GM08714 (cell line): Measurements from ENCODE around the gene ADAMTS6.

ENCODE experiments used
- H3K4me3 ChIP-seq: fragments of 200-500 bp; sonication (Bioruptor generic); 2 replicates; pipeline ENCODE4 v1.5.1; 2014; ENCODE audit warnings: mild to moderate bottlenecking, low read length, inconsistent platforms
- ZNF274 ChIP-seq: IDR thresholded peaks from 2 replicates; pipeline ENCODE4 v1.6.1; 2012; ENCODE audit warnings: mild to moderate bottlenecking, low read depth, low read length

ADAMTS6 gene

DNA sequence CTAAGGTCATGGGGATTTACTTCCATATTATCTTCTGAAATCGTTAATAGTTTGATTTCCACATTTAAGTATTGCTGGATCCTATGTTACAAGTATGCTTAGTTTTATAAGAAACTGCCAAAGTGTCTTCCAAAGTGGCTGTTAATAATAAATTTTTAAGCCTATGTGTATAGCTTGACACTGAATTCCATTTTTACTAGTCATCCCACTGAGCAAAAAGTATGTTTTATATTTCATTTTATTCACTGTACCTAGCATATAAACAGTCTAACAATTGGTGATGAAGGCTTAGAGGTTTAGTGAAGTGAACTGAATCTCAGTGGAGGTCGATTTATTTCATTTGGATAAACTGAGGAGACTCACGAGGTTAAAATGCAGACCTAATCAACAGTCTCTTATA is 174.6 kb downstream of the ADAMTS6 start:
- H3K4me3 ChIP-seq, result no peak overlapping the region
- TF ChIP-seq ZNF274, result no peak

DNA sequence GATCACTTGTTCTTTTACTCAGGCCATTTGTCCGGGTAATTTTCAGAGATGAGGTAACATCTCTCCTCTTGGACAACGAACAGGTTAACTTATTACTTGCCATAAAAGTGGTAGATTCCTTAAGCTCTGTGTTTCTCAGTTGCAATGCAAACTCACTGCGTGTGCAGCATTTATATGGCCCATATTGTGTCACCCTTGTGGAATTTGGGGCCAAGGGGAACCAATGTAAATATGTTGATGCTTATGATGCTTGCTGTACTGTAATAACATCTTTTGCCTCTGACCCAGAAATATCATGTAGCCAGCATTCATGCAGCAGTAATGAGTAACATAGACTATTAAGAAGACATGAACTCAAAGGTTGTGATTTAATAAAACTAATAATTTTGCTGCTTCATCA is 175.8 kb downstream of the ADAMTS6 start:
- no peak overlapping the region for H3K4me3 ChIP-seq
- TF ChIP-seq ZNF274, result no peak

DNA sequence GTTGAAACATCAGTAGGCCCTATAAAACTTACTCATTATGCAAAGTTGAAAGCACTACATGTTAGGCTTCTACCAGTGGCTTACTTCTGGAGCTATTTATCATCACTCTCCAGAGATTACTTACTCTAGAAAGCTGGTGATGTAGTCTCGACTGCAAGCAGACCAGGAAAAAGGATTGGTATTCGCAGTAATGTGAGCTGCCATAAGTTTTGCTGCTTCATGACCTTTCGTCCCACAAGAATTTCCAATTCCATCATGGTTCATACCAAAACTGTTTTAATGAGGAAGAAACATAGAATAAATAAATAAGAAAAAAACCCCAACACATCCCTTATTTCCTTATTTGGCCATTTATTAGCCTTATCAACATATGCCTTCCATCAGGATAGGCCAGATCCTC is 181.9 kb downstream of the ADAMTS6 start:
- H3K4me3 ChIP-seq, result no peak overlapping the region
- no peak for TF ChIP-seq ZNF274

DNA sequence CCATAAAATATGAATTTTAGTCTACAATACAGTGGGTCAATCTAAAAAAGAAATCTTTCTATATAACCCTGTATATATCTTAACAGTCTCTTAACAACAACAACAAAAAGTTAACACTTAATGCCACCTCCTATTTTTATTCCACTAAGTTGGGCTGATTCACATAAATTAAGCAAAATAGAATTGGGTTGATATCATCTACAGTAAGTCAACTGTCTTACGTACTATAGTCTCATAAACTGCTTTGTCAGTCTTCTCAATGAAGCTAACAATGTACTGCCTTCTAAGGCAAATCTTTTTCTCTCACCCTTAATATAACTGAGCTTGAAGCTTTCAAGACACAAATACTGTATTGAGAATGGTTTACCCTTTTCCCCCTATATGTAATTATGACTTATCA is 185.7 kb downstream of the ADAMTS6 start:
- no peak overlapping the region for H3K4me3 ChIP-seq
- no peak for TF ChIP-seq ZNF274

DNA sequence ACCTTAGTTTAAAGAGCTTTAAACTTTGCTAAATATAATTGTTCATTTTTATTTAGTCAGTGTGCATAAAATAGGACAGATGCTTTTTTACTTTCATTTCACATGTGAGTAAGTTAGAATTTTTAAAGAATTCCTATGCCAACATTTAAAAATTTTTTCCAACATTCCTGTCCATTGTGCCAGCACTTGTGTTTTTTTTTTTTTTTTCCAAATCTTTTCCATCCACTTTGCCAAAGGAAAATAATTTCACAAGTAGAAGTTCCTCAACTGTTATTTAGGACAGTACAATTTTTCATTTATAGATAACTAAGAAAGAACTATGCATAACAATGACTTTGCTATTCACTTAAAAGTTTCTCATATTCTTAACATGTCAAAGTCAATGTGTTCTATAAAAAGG is 189.5 kb downstream of the ADAMTS6 start:
- no peak overlapping the region for H3K4me3 ChIP-seq
- no peak for TF ChIP-seq ZNF274

DNA sequence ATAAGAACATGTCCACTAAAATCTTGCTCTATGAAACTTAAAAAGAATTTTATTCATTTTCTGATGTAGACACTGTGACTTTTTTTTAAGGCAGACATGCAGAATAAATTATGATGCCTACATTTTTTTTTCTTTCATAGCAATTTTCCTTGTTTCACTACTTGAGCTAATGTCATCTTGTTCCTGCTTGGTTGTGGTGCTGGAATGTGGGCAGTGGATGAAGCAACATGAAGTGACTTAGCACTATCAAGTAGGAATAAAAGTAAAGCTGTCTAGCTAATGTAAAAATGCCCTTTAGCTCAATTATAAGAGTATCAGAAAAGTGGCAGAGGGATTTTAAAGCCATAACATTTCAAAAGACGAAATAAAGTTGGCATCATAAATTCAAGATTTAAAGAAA is 191.0 kb downstream of the ADAMTS6 start:
- TF ChIP-seq ZNF274, result no peak
- H3K4me3 ChIP-seq, result no peak overlapping the region

DNA sequence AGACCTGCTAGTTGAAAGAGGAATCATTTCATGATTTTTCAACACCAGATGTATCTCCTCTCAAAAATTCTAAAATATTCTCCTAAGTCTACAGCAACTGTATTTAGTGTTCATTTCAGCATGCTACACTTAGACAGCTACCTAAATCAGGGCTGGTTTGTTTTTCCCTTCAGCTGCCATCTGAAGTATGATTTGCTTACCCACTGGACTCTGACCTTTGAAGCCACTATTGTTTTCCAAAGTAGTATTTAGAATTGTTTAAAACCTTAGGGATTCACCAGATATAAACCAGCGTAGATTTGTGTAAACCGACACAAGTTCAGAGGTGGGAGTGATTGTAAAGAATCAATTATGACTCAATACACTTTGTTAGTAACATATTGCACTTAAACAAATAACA is 193.1 kb downstream of the ADAMTS6 start:
- H3K4me3 ChIP-seq, result no peak overlapping the region
- no peak for TF ChIP-seq ZNF274

DNA sequence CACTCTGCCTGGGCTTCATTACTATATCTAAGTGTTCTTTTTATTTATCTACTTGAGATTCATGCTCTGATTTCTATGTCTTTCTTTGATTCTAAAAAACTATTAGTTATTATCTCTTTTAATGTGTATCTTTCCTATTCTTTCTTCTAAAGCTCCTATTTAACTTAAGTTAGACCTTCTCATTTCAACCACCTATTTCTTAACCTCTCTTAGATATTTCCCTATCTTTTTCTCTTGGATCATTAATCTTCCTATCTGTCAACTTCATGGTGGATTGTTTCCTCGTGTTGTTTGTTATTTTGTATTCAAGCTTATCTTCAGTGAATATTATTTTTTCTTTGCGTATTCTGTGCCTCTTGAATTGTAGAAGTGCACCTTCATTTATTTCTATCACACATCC is 202.1 kb downstream of the ADAMTS6 start:
- H3K4me3 ChIP-seq, result no peak overlapping the region

DNA sequence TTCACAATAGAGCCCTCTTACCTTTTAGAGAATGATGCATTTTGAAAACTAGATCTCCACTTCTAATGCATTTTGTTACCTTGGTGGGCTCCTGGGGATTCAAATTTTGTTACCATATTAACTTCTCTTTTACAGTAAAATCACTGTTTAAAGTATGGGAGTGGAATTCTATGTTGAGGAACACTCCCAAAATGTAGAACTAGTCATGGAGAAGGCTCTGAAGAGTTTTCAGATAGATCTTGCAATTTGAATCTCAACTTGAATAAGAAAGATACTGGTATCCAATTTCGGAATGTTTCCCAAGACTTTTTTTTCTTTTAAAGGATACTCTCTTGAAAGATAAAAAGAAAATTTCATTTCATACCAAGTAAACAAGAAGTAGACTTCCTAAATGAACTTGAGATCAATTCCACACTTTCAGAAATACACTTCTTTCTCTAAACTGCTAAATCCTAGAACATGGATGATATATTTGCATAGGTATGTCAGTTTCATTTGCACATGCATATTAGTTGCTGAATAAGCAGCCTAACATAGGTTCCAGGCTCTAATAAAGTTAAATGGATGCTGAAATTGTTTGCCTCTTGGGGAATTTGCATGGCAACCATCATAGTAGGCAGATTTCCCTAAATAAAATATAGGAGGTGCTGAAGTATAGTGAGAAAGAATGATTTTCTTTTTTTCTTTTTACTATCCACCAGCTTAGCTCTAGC is 205.4 kb downstream of the ADAMTS6 start:
- TF ChIP-seq ZNF274, result no peak
- no peak overlapping the region for H3K4me3 ChIP-seq

More for the DNA sequence above, 202.1 kb downstream of the ADAMTS6 start:
- no peak for TF ChIP-seq ZNF274

DNA sequence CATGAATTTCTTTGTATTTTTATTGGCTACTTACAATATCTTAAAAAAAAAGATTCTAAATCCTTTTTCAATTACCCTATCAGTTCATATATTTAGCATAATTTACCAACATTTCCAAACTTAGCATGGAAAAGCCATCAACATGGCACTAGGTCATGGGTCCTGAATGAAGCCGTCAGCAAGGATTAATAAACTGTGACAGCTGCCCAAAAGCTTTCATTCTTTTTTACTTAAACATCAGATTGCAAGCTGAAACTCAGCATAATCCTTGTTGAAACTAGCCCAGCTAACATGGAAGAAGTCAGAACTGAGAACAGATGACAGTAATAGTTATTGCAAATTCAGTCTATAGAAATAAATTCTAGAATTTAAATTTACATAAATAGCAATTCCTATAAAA is 209.8 kb downstream of the ADAMTS6 start:
- H3K4me3 ChIP-seq, result no peak overlapping the region
- no peak for TF ChIP-seq ZNF274

DNA sequence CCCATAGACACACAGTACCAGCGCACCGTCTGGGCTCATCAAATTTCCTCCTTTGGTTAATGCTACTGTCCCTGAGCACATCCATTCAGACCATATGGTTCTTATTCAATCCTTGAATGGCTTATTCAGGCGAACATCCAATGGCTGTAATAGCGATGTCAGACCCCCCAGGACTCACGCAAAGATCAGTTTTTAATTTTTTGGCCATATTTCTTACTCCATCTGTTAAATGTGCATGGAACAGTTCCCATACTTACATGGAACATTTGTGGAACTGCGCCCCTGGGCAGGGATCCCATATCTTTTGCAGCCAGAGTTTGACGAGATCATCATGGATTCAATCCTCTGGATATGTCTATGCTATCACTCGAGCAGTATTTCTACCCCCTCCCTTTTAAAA is 213.2 kb downstream of the ADAMTS6 start:
- no peak for TF ChIP-seq ZNF274
- no peak overlapping the region for H3K4me3 ChIP-seq

DNA sequence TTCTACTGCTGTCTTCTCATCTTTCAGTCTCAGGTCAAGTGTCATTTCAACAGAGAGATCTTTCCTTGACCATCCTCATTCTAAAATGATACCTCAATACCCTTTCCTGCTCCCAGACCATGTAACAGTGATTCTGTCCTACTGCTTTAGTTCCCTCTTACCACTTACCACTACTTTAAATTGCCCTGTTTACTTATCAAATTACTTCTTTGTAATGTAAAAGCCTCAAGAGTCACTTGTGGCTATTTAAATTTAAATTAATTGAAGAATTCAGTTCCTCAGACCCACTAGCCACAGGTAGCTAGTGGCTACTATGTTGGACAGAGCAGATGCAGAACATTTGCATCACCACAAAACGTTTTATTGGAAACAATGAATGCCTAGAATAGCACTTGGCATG is 217.3 kb downstream of the ADAMTS6 start:
- no peak for TF ChIP-seq ZNF274
- H3K4me3 ChIP-seq, result no peak overlapping the region

DNA sequence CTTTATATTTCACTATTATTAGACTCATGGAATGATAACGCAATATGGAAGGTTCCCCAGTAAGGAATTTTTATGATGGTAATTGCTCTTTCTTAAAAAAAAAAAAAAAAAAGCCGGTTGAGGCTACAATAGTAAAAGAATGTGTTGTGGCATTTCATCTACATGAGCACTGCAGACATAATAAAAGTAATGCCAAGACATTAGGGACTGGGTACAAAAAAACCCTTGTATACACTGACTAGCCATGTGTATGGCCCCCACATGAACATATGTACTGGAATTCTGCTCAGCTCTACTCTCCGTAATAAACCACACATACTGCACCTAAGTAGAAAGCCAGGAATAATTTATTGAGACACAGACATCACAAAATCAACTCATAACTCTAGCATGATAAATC is 218.4 kb downstream of the ADAMTS6 start:
- TF ChIP-seq ZNF274, result no peak
- no peak overlapping the region for H3K4me3 ChIP-seq

DNA sequence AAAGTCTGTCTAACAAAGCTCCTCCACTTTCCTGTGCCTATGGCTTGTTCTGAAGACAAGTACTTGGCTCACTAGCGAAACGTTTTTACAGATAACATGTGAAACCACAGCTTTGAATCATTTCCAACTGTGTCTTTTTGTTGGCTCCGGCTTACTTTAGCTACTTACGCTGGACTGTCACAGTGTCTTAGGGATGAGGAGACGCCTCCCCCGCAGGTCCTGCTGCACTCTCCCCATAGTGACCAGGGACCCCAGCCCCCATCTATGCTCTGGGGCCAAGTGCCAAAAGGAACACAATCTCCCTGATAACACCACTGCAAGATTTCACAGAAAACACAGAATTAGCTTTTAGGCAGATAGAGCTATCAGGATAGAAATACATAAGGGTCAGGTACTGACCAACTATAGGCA is 219.1 kb downstream of the ADAMTS6 start:
- no peak overlapping the region for H3K4me3 ChIP-seq
- TF ChIP-seq ZNF274, result no peak

DNA sequence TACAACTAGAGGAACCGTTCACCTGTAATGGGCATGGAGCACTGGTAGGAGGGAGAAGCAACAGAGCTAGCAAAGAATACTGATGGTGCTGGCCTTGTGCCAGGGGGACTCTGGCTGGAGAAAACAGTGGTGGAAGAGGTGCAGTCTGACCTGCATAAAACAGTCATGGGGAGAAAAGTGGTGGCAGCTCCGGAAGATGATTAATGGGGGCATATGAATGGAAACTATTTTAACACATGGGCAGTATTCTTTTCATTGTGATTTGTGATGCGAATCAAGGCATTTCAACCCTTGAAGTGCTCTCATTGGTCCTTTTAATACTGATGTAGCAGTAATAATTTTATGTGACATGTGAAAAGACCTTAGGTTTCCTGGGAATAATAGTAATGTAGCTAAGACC is 219.6 kb downstream of the ADAMTS6 start:
- H3K4me3 ChIP-seq, result no peak overlapping the region
- no peak for TF ChIP-seq ZNF274

DNA sequence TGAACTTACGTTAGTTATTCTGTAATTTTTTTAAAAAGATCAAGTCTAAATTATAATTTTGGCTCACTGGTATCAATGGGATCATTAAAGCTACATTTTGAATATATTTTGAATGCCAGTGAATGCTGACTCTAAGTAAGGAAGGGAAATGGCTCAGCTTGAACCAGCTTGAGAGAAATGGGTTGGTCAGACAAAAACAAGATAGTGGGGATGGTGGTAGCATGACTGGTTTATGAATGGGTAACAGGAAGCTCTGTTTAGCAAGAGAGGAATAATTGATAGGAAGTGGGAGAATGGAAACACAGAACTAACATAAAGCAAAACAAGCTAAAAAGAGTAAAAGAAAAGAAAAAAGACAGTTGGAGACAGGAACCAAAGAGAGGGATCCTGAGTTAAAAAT is 220.2 kb downstream of the ADAMTS6 start:
- H3K4me3 ChIP-seq, result no peak overlapping the region
- no peak for TF ChIP-seq ZNF274

DNA sequence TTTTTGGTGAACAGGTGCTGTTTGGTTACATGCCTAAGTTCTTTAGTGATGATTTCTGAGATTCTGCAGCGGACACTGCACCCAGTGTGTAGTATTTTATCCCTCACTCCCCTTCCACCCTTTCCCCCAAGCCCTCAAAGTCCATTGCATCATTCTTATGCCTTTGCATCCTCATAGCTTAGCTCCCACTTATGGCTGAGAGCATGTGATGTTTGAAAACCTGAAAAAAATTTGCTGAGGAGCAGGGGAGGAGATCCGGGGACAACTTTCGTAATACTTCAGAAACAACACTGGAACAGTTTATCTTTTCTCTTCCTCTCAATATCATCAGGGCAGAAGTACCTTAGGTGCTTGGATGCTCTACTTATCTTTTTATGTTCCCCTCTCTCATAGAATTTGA is 226.4 kb downstream of the ADAMTS6 start:
- no peak overlapping the region for H3K4me3 ChIP-seq
- no peak for TF ChIP-seq ZNF274
